HepG2 (cell line): ENCODE measurements around the gene SLC35A3. TPM values are rescaled to one million over a fixed set of nuclear protein-coding genes. Genes with fewer than 3 reads are reported as not detected.

Source experiments
- RFX5 ChIP-seq: IDR thresholded peaks from 2 replicates; pipeline ENCODE4 v1.6.1; 2011; ENCODE audit warnings: low read depth, low read length, improper control_type of control experiment
- TFE3 ChIP-seq: IDR thresholded peaks from 2 replicates; pipeline ENCODE4 v1.6.1; 2016
- polyA plus RNA-seq, 8 experiments: library from polyadenylated mRNA; depleted of rRNA in 3 of 8; stranded (reverse) in 7 of 8; unstranded in 1 of 8; fragments of >200 nt; fragmentation: Illumina TruSeq in 4 of 8; extraction: Trizol in 4 of 8; gene quantifications; 2 replicates each; pipeline versions ENCODE4 v1.2.1 to v1.2.3, GENCODE V29; 2011 to 2016; ENCODE audit warnings: low read depth in 4 of 8, missing spikeins in 1 of 8, mixed read lengths in 1 of 8; ENCODE audit not compliant: insufficient read depth in 1 of 8
- total RNA-seq, 5 experiments: library from RNA; depleted of rRNA; stranded (reverse); fragments of >200 nt; fragmentation: Illumina TruSeq; extraction: Trizol; gene quantifications; 2 replicates each; pipeline ENCODE4 v1.2.3, GENCODE V29; 2016; ENCODE audit warnings: low read depth in 1 of 5
- TF ChIP-seq, protein P1 (sequence below), 2 experiments: fragments of 450-650 bp in 1 of 2; sonication (generic) in 1 of 2; formaldehyde crosslinking in 1 of 2; IDR thresholded peaks; 2 replicates each; pipeline versions ENCODE4 v1.6.1 to v1.8.0; 2016 to 2022; ENCODE audit warnings: antibody characterized with exemption in 1 of 2, mild to moderate bottlenecking in 1 of 2, missing genetic modification reagents in 1 of 2
- TF ChIP-seq, protein P2 (sequence below): sonication (generic); formaldehyde crosslinking; IDR thresholded peaks from one replicate; pipeline ENCODE4 v1.5.1; 2020; ENCODE audit warnings: mild to moderate bottlenecking, missing genetic modification reagents; ENCODE audit errors: not compliant biosample characterization

Gene SLC35A3
- total and polyA plus RNA-seq, 2 of the 13 experiments (the other 11 are each of a cell fraction or from before 2014, with no cell fraction given), result 11.2 to 24.9 TPM

GRCh38 chr1:100037927-100038659, 68.3 kb downstream of the SLC35A3 start (continued):
- TF ChIP-seq, protein P1, sequence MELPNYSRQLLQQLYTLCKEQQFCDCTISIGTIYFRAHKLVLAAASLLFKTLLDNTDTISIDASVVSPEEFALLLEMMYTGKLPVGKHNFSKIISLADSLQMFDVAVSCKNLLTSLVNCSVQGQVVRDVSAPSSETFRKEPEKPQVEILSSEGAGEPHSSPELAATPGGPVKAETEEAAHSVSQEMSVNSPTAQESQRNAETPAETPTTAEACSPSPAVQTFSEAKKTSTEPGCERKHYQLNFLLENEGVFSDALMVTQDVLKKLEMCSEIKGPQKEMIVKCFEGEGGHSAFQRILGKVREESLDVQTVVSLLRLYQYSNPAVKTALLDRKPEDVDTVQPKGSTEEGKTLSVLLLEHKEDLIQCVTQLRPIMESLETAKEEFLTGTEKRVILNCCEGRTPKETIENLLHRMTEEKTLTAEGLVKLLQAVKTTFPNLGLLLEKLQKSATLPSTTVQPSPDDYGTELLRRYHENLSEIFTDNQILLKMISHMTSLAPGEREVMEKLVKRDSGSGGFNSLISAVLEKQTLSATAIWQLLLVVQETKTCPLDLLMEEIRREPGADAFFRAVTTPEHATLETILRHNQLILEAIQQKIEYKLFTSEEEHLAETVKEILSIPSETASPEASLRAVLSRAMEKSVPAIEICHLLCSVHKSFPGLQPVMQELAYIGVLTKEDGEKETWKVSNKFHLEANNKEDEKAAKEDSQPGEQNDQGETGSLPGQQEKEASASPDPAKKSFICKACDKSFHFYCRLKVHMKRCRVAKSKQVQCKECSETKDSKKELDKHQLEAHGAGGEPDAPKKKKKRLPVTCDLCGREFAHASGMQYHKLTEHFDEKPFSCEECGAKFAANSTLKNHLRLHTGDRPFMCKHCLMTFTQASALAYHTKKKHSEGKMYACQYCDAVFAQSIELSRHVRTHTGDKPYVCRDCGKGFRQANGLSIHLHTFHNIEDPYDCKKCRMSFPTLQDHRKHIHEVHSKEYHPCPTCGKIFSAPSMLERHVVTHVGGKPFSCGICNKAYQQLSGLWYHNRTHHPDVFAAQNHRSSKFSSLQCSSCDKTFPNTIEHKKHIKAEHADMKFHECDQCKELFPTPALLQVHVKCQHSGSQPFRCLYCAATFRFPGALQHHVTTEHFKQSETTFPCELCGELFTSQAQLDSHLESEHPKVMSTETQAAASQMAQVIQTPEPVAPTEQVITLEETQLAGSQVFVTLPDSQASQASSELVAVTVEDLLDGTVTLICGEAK (IDR thresholded peaks at IDR 0.05), result no peak
- TF ChIP-seq, protein P1 (CRISPR knock-in tag; IDR thresholded peaks at IDR 0.05), result no peak; the same call in 1 of the 2 replicates
- TF ChIP-seq, protein P2, sequence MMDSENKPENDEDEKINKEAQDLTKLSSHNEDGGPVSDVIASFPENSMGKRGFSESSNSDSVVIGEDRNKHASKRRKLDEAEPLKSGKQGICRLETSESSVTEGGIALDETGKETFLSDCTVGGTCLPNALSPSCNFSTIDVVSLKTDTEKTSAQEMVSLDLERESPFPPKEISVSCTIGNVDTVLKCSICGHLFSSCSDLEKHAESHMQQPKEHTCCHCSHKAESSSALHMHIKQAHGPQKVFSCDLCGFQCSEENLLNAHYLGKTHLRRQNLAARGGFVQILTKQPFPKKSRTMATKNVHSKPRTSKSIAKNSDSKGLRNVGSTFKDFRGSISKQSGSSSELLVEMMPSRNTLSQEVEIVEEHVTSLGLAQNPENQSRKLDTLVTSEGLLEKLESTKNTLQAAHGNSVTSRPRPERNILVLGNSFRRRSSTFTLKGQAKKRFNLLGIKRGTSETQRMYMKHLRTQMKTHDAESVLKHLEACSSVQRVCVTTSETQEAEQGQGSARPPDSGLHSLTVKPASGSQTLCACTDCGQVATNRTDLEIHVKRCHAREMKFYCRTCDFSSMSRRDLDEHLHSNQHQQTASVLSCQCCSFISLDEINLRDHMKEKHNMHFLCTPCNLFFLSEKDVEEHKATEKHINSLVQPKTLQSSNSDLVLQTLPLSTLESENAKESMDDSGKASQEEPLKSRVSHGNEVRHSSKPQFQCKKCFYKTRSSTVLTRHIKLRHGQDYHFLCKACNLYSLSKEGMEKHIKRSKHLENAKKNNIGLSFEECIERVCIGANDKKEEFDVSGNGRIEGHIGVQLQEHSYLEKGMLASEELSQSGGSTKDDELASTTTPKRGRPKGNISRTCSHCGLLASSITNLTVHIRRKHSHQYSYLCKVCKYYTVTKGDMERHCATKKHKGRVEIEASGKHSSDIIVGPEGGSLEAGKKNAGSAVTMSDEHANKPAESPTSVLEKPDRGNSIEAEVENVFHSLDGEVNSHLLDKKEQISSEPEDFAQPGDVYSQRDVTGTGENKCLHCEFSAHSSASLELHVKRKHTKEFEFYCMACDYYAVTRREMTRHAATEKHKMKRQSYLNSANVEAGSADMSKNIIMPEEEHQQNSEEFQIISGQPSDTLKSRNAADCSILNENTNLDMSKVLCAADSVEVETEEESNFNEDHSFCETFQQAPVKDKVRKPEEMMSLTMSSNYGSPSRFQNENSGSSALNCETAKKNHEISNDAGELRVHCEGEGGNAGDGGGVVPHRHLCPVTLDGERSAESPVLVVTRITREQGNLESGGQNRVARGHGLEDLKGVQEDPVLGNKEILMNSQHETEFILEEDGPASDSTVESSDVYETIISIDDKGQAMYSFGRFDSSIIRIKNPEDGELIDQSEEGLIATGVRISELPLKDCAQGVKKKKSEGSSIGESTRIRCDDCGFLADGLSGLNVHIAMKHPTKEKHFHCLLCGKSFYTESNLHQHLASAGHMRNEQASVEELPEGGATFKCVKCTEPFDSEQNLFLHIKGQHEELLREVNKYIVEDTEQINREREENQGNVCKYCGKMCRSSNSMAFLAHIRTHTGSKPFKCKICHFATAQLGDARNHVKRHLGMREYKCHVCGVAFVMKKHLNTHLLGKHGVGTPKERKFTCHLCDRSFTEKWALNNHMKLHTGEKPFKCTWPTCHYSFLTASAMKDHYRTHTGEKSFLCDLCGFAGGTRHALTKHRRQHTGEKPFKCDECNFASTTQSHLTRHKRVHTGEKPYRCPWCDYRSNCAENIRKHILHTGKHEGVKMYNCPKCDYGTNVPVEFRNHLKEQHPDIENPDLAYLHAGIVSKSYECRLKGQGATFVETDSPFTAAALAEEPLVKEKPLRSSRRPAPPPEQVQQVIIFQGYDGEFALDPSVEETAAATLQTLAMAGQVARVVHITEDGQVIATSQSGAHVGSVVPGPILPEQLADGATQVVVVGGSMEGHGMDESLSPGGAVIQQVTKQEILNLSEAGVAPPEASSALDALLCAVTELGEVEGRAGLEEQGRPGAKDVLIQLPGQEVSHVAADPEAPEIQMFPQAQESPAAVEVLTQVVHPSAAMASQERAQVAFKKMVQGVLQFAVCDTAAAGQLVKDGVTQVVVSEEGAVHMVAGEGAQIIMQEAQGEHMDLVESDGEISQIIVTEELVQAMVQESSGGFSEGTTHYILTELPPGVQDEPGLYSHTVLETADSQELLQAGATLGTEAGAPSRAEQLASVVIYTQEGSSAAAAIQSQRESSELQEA, result peak; percentile 91
- TF ChIP-seq RFX5, result no peak
- TF ChIP-seq TFE3 (CRISPR knock-in tag), result peak; percentile 84
